ENCODE measurements around the gene SMOC2.

GRCh38 chr6:168691774-168692173 lies 250.8 kb downstream of the SMOC2 start:
- TF ChIP-seq POLR2AphosphoS5 (IDR thresholded peaks at IDR 0.05): no peak
- TF ChIP-seq CTCF (IDR thresholded peaks at IDR 0.05): no peak
- no peak for TF ChIP-seq POLR2A (IDR thresholded peaks at IDR 0.05)
- no peak for TF ChIP-seq EP300 (IDR thresholded peaks at IDR 0.05)
